ENCODE results near the gene ZNF468. TPM values are rescaled to one million over a fixed set of nuclear protein-coding genes. Genes with fewer than 3 reads are reported as not detected.
A peak's percentile ranks its signal among the peaks of the same experiment; 100 is the strongest.
"Not testable (repeated sequence)": the region's sequence is repeated elsewhere in the genome, so short reads cannot be mapped to it uniquely, and the experiment has no call there.

Gene ZNF468
- 19.9 and 23.0 TPM in 2 replicates for total RNA-seq
- 14.0 and 19.5 TPM in 2 replicates for polyA plus RNA-seq

DNA sequence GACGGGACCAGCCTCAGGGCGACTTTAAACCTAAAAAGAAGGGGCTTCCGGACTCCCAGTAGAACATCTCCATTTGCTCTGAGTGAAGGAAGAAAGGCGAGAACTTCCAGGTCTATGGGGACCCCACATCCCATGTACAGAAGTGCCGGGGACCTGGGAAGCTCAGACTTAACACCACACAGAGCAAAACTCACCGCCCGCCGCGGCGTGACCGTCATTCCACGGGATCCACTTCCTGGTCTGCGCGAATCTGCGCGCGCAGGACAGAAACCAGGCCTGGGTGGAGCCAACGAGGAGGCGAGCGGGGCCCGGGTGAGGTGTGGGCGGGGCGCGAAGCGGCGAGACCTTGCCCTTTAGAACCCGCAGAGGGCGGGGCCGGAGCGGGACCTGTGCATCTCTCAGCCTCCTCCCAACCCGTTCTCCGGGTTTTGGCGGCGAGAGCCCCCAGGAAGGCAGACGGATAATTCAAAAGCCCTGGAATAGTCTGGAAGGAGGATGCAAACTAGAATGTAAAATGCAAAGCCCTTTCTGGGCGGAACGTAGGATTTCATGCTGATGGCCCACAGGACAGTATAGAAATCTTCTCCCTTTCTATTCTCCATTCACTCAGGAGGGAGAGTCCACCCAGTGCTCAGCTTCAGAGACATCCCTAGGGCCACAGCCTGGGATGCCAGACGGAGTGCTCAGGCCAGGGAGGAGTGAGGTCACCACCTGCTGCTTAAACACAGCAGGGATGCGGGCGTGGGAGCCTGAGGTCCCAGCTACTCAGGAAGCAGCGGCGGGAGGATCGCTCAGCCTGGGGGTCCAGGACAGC, at the start of gene ZNF468:
Gene ZNF468, minus strand, starts transcription at position 242 of the 814 bp plus-strand sequence. CDS start 3,347 bp downstream, outside the sequence.
- H3K4me3 ChIP-seq: peak within 1 kb of the TSS; percentile 95
- not testable (repeated sequence) for H3K36me3 ChIP-seq; H3K9me3 ChIP-seq (ENCODE audit: low read depth); H3K4me1 ChIP-seq (ENCODE audit: low read depth); H3K27me3 ChIP-seq; H3K27ac ChIP-seq
- TF ChIP-seq, protein P1, sequence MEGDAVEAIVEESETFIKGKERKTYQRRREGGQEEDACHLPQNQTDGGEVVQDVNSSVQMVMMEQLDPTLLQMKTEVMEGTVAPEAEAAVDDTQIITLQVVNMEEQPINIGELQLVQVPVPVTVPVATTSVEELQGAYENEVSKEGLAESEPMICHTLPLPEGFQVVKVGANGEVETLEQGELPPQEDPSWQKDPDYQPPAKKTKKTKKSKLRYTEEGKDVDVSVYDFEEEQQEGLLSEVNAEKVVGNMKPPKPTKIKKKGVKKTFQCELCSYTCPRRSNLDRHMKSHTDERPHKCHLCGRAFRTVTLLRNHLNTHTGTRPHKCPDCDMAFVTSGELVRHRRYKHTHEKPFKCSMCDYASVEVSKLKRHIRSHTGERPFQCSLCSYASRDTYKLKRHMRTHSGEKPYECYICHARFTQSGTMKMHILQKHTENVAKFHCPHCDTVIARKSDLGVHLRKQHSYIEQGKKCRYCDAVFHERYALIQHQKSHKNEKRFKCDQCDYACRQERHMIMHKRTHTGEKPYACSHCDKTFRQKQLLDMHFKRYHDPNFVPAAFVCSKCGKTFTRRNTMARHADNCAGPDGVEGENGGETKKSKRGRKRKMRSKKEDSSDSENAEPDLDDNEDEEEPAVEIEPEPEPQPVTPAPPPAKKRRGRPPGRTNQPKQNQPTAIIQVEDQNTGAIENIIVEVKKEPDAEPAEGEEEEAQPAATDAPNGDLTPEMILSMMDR (IDR thresholded peaks at IDR 0.05; ENCODE audit: low read depth, low read length): peak; percentile 8
- peak; percentile 58 to 65 for DNase-seq (ENCODE audit: low read depth in 1 of 2, low spot score in 1 of 2)

DNA sequence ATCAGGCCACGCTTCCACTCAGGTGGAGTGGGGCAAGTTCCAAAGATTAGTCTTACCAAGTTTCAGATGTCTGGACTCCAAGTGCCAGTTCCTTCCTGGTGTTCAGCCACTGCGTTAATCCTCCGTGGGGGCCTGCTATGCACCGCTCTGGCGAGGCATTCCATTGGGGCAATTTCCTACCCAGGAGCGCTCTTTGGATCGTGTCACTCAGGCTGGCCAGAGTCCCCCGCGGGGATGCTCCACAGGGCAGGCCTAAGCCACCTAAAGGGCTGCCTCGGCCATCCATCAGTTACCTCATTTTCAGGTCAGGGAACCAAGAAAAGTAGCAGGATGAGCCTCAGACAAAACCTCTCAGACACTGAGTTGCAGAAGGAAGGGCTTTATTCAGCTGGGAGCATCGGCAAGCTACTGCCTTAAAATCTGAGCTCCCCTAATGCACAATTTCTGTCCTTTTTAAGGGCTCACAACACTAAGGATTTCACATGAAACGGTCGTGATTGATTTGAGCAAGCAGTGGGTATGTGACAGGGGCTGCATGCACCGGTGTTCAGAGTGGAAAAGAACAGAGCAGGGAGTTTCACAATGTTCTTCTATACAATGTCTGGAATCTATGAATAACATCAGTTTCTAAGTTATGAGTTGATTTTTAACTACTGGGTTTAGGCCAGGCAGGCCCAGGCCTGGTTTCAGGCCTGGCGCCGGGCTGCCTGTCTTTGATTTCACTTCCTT, 46.8 kb upstream of the ZNF468 start:
- not testable (repeated sequence) for H3K27ac ChIP-seq; H3K9me3 ChIP-seq (ENCODE audit: low read depth); H3K4me3 ChIP-seq

DNA sequence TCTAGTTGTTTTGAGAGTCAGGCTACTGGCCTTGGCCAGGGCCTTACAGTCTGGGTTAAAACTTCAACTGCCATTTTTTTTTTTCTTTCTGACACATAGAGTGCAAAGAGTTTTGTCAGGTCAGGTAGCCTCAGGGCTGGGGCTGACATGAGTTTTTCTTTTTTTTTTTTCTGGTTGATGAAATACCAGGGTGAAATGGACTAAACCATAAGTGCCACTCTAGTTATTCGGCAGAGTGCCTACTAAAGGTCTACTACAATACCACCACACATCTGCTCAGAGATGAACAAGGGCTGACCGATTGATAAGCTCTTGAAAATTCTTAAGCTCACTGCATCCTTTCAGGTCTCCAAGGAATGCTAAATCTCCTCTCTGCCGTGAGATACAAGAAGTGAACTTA, 44.4 kb upstream of the ZNF468 start:
- Histone ChIP-seq H3K4me3 (no peak overlapping the region), H3K36me3 (no peaks in the 10 kb centered on the region), H3K27me3 (no peaks in the 10 kb centered on the region), H3K4me1 (ENCODE audit: low read depth) (no peaks in the 10 kb centered on the region), H3K9me3 (ENCODE audit: low read depth) (no peaks in the 10 kb centered on the region), H3K27ac (no peak overlapping the region)
- TF ChIP-seq, protein P1 (IDR thresholded peaks at IDR 0.05; ENCODE audit: low read depth, low read length): no peak
- no peak for DNase-seq (ENCODE audit: low read depth in 1 of 2, low spot score in 1 of 2)

More for the DNA sequence above, 46.8 kb upstream of the ZNF468 start:
- H3K36me3 ChIP-seq; H3K4me1 ChIP-seq (ENCODE audit: low read depth); DNase-seq (ENCODE audit: low read depth in 1 of 2, low spot score in 1 of 2); H3K27me3 ChIP-seq: not testable (repeated sequence)

DNA sequence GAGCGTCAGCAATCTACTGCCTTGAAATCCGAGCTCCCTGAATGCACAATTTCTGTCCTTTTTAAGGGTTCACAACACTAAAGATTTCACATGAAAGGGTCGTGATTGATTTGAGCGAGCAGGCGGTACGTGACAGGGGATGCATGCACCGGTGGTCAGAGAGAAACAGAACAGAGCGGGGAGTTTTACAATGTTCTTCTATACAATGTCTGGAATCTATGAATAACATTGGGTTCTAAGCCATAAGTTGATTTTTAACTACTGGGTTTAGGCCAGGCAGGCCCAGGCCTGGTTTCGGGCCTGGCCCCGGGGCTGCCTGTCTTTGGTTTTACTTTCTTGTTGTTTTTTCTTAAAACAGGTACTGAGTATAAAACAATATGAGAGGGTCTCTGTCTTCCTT, 41.2 kb upstream of the ZNF468 start:
- DNase-seq (ENCODE audit: low read depth in 1 of 2, low spot score in 1 of 2); H3K4me3 ChIP-seq; H3K27me3 ChIP-seq; H3K36me3 ChIP-seq; H3K27ac ChIP-seq; H3K4me1 ChIP-seq (ENCODE audit: low read depth); H3K9me3 ChIP-seq (ENCODE audit: low read depth): not testable (repeated sequence)

DNA sequence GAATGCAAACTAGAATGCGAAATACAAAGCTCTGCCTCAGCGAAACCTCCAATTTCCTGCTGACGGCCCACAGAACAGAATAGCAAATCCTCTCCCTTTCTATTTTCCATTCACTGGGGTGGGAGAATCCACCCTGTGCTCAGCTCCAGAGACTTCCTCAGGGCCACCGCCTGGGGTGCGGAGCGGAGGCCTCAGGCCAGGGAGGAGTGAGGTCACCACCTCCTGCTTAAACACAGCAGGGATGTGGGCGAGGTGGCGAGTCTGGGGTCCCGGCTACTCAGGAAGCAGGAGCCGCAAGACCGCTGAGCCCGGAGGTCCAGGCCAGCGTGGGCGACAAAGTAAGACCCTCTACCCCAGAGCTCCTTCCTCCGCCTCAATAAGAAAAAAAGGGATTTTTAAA, 40.7 kb upstream of the ZNF468 start:
- Histone ChIP-seq H3K9me3 (ENCODE audit: low read depth) (no peaks in the 10 kb centered on the region), H3K36me3 (no peaks in the 10 kb centered on the region), H3K4me3 (peak overlapping the region; percentile 73), H3K27ac (peak overlapping the region; percentile 98), H3K27me3 (no peaks in the 10 kb centered on the region), H3K4me1 (ENCODE audit: low read depth) (peaks cover 4% of the 10 kb centered on the region)
- DNase-seq (ENCODE audit: low read depth in 1 of 2, low spot score in 1 of 2): no peak
- TF ChIP-seq, protein P1 (IDR thresholded peaks at IDR 0.05; ENCODE audit: low read depth, low read length): no peak

DNA sequence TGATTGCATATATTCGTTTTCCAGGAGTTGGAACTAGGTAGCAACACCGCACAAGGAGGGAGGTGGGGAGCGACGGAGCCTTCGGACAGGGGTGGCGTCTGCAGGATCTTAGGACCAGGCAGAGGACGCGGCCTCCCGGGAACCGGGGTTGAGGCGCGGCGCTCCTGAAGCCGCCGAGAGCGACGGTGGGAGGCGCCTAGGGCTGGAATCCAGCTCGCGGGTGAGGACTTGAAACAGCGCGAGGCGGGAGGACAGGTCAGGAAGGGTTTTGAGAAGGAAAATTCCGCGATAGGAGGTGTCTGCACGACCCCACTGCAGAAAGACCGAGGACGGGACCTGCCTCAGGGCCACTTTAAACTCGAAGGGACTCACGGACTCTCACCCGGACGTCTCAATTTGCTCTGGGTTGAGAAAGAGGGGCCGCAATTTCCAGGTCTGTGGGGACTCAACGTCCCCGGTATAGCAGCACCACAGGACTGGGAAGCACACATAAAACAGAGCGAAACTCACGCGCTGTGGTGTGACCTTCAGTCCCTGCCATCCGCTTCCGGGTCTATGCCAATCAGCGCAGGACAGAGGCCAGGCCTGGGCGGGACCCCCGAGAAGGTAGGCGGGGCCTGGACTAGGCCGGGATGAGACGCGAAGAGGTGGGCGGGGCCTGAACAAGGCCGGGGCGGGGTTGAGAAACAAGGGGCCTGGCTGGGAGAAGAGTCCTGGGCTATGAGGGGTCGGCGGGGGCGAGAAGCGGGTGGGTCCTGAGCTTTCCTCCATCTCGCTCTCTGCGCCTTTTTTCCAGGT, 39.9 kb upstream of the ZNF468 start, which contains the start of gene ZNF320:
Gene ZNF320, minus strand, starts transcription at position 498 of the 798 bp plus-strand sequence. CDS start 7,380 bp downstream, outside the sequence.
- Histone ChIP-seq H3K36me3 (no peaks in the 10 kb centered on the region), H3K4me1 (ENCODE audit: low read depth) (peaks cover 4% of the 10 kb centered on the region)
- TF ChIP-seq, protein P1 (IDR thresholded peaks at IDR 0.05; ENCODE audit: low read depth, low read length): no peak

More for the DNA sequence above, 39.9 kb upstream of the ZNF468 start, which contains the start of gene ZNF320:
- H3K4me3 ChIP-seq: peak within 1 kb of the TSS; percentile 73
- no peaks in the 10 kb centered on the region for H3K27me3 ChIP-seq
- DNase-seq (ENCODE audit: low read depth in 1 of 2, low spot score in 1 of 2): peak; percentile 96 to 97
- H3K9me3 ChIP-seq (ENCODE audit: low read depth): no peaks in the 10 kb centered on the region
- H3K27ac ChIP-seq: peak within 1 kb of the TSS; percentile 98

Measured in cardiac muscle cell (in vitro differentiated cells and primary cell).